OCI-LY3 (cell line): ENCODE results near the gene ANO8.
A peak's percentile ranks its signal among the peaks of the same experiment; 100 is the strongest.

Experiments
- H2AFZ ChIP-seq: fragments of 200-600, 300-600 bp; shearing (Covaris generic); 2 replicates; pipeline ENCODE4 v1.6.0; 2014; ENCODE audit warnings: antibody characterized with exemption, low read depth, low read length
- H3K27ac ChIP-seq: fragments of 200-600, 300-600 bp; sonication (generic); 2 replicates; pipeline ENCODE4 v1.5.1; 2014; ENCODE audit warnings: mild to moderate bottlenecking, low read length, moderate library complexity, mixed read lengths
- H3K27me3 ChIP-seq: fragments of 200-600, 300-600 bp; sonication (generic); 2 replicates; pipeline ENCODE4 v1.6.1; 2014; ENCODE audit warnings: low read depth, low read length, mixed read lengths
- H3K36me3 ChIP-seq: fragments of 200-600, 300-600 bp; sonication (generic); replicated peaks from 2 replicates; pipeline ENCODE3; 2014; ENCODE audit warnings: low read depth, low read length, mixed read lengths
- H3K4me1 ChIP-seq: fragments of 300-600, 200-600 bp; sonication (generic); 2 replicates; pipeline ENCODE4 v1.6.1; 2014; ENCODE audit warnings: low read length, mixed read lengths
- H3K4me2 ChIP-seq: fragments of 200-600, 300-600 bp; sonication (generic); 2 replicates; pipeline ENCODE4 v1.6.1; 2014; ENCODE audit warnings: low read length, mixed read lengths
- H3K4me3 ChIP-seq: fragments of 300-600, 200-600 bp; sonication (generic); 2 replicates; pipeline ENCODE4 v1.5.1; 2014; ENCODE audit warnings: antibody characterized with exemption, mild to moderate bottlenecking, low read length, moderate library complexity
- H3K79me2 ChIP-seq: fragments of 300-600, 200-600 bp; shearing (Covaris generic); 2 replicates; pipeline ENCODE4 v1.6.1; 2014; ENCODE audit warnings: mild to moderate bottlenecking, low read length, mixed read lengths
- H3K9ac ChIP-seq: fragments of 300-600, 200-600 bp; shearing (Covaris generic); 2 replicates; pipeline ENCODE4 v1.6.0; 2014; ENCODE audit warnings: mild to moderate bottlenecking, low read length, moderate library complexity
- H3K9me3 ChIP-seq: fragments of 200-600, 300-600 bp; shearing (Covaris generic); 2 replicates; pipeline ENCODE4 v1.6.1; 2014; ENCODE audit warnings: low read length, mixed read lengths; ENCODE audit not compliant: insufficient read depth
- H4K20me1 ChIP-seq: fragments of 200-600, 300-600 bp; sonication (generic); 2 replicates; pipeline ENCODE4 v1.6.1; 2016; ENCODE audit warnings: low read length, mixed read lengths; ENCODE audit not compliant: insufficient read depth
- EZH2phosphoT487 ChIP-seq: fragments of 200-600 bp; shearing (Covaris generic); IDR thresholded peaks from 2 replicates; pipeline ENCODE4 v1.6.1; 2018; ENCODE audit warnings: antibody characterized with exemption, mixed run types, low read depth
- TF ChIP-seq, protein P1 (sequence below): fragments of 200-600, 300-600 bp; sonication (generic); IDR thresholded peaks from 2 replicates; pipeline ENCODE4 v1.5.1; 2014; ENCODE audit warnings: antibody characterized with exemption, low read length, low read depth

Gene ANO8

DNA sequence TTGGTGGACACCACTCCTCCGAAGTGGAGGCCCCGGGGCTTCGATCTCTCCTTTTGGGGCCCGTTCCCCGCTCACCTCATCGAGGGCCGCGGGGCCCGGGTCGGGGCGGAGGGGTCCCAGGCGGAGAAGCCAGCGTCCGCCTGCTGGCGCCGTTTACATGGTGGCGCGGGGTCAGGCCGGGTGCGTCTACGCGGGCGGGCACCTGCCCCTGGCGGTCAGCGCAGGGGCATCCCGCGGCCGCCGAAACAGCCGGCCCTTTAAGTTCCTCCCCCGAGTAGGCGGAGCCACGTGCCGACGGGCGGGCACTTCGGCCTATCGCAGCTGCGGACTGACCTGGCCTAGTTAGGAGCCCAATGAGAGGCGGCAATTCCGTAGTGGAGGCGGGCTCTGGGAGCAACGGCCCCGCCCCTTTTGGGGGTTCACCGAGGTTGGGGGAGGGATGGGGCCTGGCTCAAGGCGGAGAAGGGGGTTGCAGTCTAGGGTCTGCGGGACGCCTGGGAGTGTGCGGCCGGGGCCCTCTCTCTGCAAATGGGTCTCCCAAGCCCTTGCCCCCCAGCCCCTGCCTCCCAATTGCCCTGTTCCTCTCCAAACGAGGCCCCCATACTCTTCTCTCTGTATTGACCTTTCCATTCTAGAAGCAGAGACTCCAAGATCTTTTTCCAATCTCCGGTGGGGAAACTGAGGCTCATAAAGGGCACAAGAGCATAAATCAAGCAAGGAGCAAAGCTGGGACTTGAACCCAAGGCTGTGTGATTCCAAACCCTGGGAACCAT lies 31.3 kb downstream of the ANO8 start, which contains the start of gene ABHD8:
ABHD8 (minus strand) TSS at position 259 of the 773 bp plus-strand sequence. CDS start 1,809 bp downstream, outside the sequence.
- H3K27ac ChIP-seq: no peak within 1 kb of the TSS
- H4K20me1 ChIP-seq: no peaks in the 10 kb centered on the region
- peaks cover 1% of the 10 kb centered on the region; the same call in 1 of the 2 replicates for H3K9me3 ChIP-seq
- peaks cover 24% of the 10 kb centered on the region for H3K4me1 ChIP-seq
- H3K79me2 ChIP-seq: peaks cover 17% of the 10 kb centered on the region
- H3K4me3 ChIP-seq: peak within 1 kb of the TSS; percentile 82
- H3K9ac ChIP-seq: peak within 1 kb of the TSS; percentile 60
- peaks cover 2% of the 10 kb centered on the region for H3K36me3 ChIP-seq
- no peak within 1 kb of the TSS; the same call in 1 of the 2 replicates for H2AFZ ChIP-seq
- TF ChIP-seq EZH2phosphoT487: no peak
- TF ChIP-seq, protein P1, sequence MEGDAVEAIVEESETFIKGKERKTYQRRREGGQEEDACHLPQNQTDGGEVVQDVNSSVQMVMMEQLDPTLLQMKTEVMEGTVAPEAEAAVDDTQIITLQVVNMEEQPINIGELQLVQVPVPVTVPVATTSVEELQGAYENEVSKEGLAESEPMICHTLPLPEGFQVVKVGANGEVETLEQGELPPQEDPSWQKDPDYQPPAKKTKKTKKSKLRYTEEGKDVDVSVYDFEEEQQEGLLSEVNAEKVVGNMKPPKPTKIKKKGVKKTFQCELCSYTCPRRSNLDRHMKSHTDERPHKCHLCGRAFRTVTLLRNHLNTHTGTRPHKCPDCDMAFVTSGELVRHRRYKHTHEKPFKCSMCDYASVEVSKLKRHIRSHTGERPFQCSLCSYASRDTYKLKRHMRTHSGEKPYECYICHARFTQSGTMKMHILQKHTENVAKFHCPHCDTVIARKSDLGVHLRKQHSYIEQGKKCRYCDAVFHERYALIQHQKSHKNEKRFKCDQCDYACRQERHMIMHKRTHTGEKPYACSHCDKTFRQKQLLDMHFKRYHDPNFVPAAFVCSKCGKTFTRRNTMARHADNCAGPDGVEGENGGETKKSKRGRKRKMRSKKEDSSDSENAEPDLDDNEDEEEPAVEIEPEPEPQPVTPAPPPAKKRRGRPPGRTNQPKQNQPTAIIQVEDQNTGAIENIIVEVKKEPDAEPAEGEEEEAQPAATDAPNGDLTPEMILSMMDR: 0 out of 2 replicates have a peak, but pooled peaks have one; percentile 7
- H3K4me2 ChIP-seq: peak within 1 kb of the TSS; percentile 73
- H3K27me3 ChIP-seq: no peaks in the 10 kb centered on the region

DNA sequence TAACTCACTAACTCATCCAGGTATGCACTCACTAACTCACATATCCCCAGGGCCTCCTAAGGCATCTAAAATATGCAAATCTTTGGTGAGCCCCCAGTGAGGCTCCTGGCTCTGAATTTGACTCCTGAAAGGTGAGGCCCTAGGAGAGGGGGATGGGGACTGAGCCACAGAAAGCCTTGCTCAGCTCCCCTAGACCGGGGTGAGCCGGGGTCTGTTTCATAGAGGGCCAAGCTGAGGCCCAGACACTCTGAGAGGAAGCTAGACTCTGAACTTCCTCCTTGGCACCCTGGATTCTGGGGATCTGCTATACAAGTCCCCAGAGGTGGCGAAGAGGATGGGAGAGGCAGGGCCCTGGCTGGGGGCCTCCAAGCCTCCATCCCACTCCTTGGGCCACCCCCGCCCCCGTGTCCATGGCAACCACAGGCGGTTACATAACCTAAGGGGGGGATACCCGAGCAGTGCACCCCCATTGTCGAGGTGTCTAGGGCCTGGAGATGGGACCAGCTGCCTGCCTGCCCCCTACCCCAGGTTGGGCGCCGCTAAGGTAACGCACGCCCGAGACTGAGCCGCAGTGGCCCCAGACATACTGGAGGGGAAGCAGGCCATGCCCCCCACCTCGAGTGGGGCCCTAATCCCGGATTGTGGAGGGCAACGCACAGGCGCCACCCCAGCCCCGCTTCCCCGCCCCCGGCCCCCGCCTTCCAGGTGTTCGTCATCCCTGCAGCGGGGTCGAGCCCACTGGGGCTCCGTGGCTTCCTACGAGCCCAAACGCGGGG lies 32.1 kb downstream of the ANO8 start:
- Histone ChIP-seq H3K27ac (no peak overlapping the region), H3K36me3 (peaks cover 6% of the 10 kb centered on the region), H4K20me1 (no peaks in the 10 kb centered on the region), H3K4me3 (peak overlapping the region; percentile 82), H3K9ac (peak overlapping the region; percentile 60; the same call in 1 of the 2 replicates), H3K9me3 (peaks cover 4% of the 10 kb centered on the region; the same call in 1 of the 2 replicates), H3K27me3 (no peaks in the 10 kb centered on the region), H3K4me2 (peak overlapping the region; percentile 73), H2AFZ (no peak overlapping the region; the same call in 1 of the 2 replicates), H3K4me1 (peaks cover 24% of the 10 kb centered on the region), H3K79me2 (peaks cover 14% of the 10 kb centered on the region)
- no peak for TF ChIP-seq EZH2phosphoT487
- TF ChIP-seq, protein P1: no peak

DNA sequence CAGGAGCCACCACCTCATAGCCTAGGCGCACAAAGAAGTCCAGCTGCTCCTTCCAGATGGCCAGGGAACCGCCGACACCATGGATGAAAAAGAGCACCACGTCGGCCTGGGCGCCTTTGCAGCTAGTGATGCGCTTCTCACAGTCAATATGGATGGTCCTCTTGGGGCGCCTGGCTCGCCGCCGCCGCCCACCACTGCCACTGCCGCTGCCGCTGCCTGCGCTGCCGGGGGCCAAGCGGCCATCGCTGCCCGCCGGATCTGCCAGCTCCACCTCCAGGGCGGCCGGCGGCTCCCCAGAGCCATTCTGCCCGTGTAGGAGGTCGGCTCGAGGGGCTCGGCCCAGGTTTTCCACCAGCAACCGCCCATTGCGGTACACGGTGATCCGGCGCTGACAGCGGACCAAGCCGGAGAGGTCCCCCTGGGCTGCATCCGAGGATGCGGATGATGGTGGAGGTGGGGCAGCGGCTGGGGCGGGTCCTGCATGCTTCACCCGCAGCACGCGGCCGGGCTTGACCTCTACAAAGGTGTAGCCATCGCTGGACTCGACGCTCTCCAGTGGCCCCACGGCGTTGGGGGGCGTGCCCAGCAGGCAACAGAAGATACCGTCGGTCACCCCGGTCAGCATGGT lies 33.5 kb downstream of the ANO8 start:
- H3K9ac ChIP-seq: no peak overlapping the region
- TF ChIP-seq, protein P1: no peak
- no peak for TF ChIP-seq EZH2phosphoT487

More for the DNA sequence above, 33.5 kb downstream of the ANO8 start:
- Histone ChIP-seq H4K20me1 (no peaks in the 10 kb centered on the region), H3K4me3 (no peak overlapping the region), H2AFZ (no peak overlapping the region), H3K4me1 (peaks cover 19% of the 10 kb centered on the region), H3K9me3 (peaks cover 4% of the 10 kb centered on the region; the same call in 1 of the 2 replicates), H3K27me3 (no peaks in the 10 kb centered on the region), H3K4me2 (no peak overlapping the region), H3K79me2 (peaks cover 1% of the 10 kb centered on the region), H3K36me3 (peaks cover 11% of the 10 kb centered on the region), H3K27ac (no peak overlapping the region)
